IPS-20b (cell line): Measurements from ENCODE around the gene SNRNP27.

ENCODE experiments used
- H3K27ac ChIP-seq: one replicate; pipeline ENCODE4 v1.5.1; 2013; ENCODE audit warnings: low read length
- H3K27me3 ChIP-seq: 2 replicates; pipeline ENCODE4 v1.6.1; 2013; ENCODE audit warnings: mild to moderate bottlenecking, low read length, inconsistent platforms; ENCODE audit not compliant: insufficient read depth
- H3K36me3 ChIP-seq: 2 replicates; pipeline ENCODE4 v1.6.1; 2013; ENCODE audit warnings: low read depth, mild to moderate bottlenecking, inconsistent platforms, low read length, moderate library complexity; ENCODE audit not compliant: insufficient read depth
- H3K4me1 ChIP-seq: 2 replicates; pipeline ENCODE4 v1.6.1; 2013; ENCODE audit warnings: mild to moderate bottlenecking, control low read depth, inconsistent platforms, low read length, moderate library complexity; ENCODE audit not compliant: insufficient read depth
- H3K4me3 ChIP-seq: 2 replicates; pipeline ENCODE4 v1.5.1; 2013; ENCODE audit warnings: mild to moderate bottlenecking, low read length, inconsistent platforms
- H3K9ac ChIP-seq: 2 replicates; pipeline ENCODE4 v1.6.1; 2013; ENCODE audit warnings: low read depth, mild to moderate bottlenecking, inconsistent platforms, low read length, moderate library complexity
- H3K9me3 ChIP-seq: 2 replicates; pipeline ENCODE4 v1.6.1; 2013; ENCODE audit warnings: mild to moderate bottlenecking, low read depth, low read length, inconsistent platforms; ENCODE audit not compliant: insufficient read depth

SNRNP27 gene

GRCh38 chr2:69923116-69923515 lies 29.4 kb downstream of the SNRNP27 start:
- Histone ChIP-seq H3K27me3 (no peaks in the 10 kb centered on the region), H3K4me1 (no peaks in the 10 kb centered on the region), H3K9me3 (no peaks in the 10 kb centered on the region), H3K27ac (no peak overlapping the region), H3K9ac (no peak overlapping the region), H3K4me3 (no peak overlapping the region), H3K36me3 (no peaks in the 10 kb centered on the region; the same call in 1 of the 2 replicates)

GRCh38 chr2:69926849-69927515 lies 33.2 kb downstream of the SNRNP27 start:
- no peaks in the 10 kb centered on the region for H3K9me3 ChIP-seq
- H3K9ac ChIP-seq: no peak overlapping the region
- H3K36me3 ChIP-seq: no peaks in the 10 kb centered on the region; the same call in 1 of the 2 replicates
- H3K4me3 ChIP-seq: no peak overlapping the region
- H3K4me1 ChIP-seq: no peaks in the 10 kb centered on the region
- H3K27me3 ChIP-seq: no peaks in the 10 kb centered on the region
- H3K27ac ChIP-seq: no peak overlapping the region

- Histone ChIP-seq H3K27me3 (no peaks in the 10 kb centered on the region), H3K27ac (no peak overlapping the region), H3K4me3 (no peak overlapping the region), H3K9ac (no peak overlapping the region), H3K36me3 (no peaks in the 10 kb centered on the region), H3K9me3 (no peaks in the 10 kb centered on the region), H3K4me1 (peaks cover 4% of the 10 kb centered on the region; the same call in 1 of the 2 replicates)
Observed at GRCh38 chr2:69931832-69932595, 38.3 kb downstream of the SNRNP27 start.

- no peaks in the 10 kb centered on the region for H3K27me3 ChIP-seq
- no peak overlapping the region for H3K27ac ChIP-seq
- H3K9me3 ChIP-seq: no peaks in the 10 kb centered on the region
- no peak overlapping the region for H3K4me3 ChIP-seq
- peaks cover 4% of the 10 kb centered on the region; the same call in 1 of the 2 replicates for H3K4me1 ChIP-seq
- H3K9ac ChIP-seq: no peak overlapping the region
- no peaks in the 10 kb centered on the region for H3K36me3 ChIP-seq
Observed at GRCh38 chr2:69932596-69932922, 38.8 kb downstream of the SNRNP27 start.

- H3K27me3 ChIP-seq: no peaks in the 10 kb centered on the region
- no peak overlapping the region for H3K27ac ChIP-seq
- H3K36me3 ChIP-seq: peaks cover 3% of the 10 kb centered on the region; the same call in 1 of the 2 replicates
- H3K4me3 ChIP-seq: no peak overlapping the region
- H3K9ac ChIP-seq: no peak overlapping the region
- no peaks in the 10 kb centered on the region for H3K9me3 ChIP-seq
- peaks cover 4% of the 10 kb centered on the region; the same call in 1 of the 2 replicates for H3K4me1 ChIP-seq
Observed at GRCh38 chr2:69933254-69933828, 39.6 kb downstream of the SNRNP27 start.

GRCh38 chr2:69933839-69934613 lies 40.3 kb downstream of the SNRNP27 start:
- Histone ChIP-seq H3K36me3 (peaks cover 4% of the 10 kb centered on the region; the same call in 1 of the 2 replicates), H3K27me3 (no peaks in the 10 kb centered on the region), H3K27ac (no peak overlapping the region), H3K9ac (no peak overlapping the region), H3K4me1 (peaks cover 4% of the 10 kb centered on the region; the same call in 1 of the 2 replicates), H3K4me3 (no peak overlapping the region), H3K9me3 (no peaks in the 10 kb centered on the region)

- no peak overlapping the region for H3K27ac ChIP-seq
- no peak overlapping the region for H3K9ac ChIP-seq
- no peaks in the 10 kb centered on the region for H3K27me3 ChIP-seq
- no peaks in the 10 kb centered on the region for H3K9me3 ChIP-seq
- H3K4me3 ChIP-seq: no peak overlapping the region
- peaks cover 4% of the 10 kb centered on the region; the same call in 1 of the 2 replicates for H3K4me1 ChIP-seq
- peaks cover 4% of the 10 kb centered on the region; the same call in 1 of the 2 replicates for H3K36me3 ChIP-seq
Observed at GRCh38 chr2:69934614-69934908, 40.8 kb downstream of the SNRNP27 start.

- Histone ChIP-seq H3K27ac (no peak overlapping the region), H3K36me3 (peaks cover 4% of the 10 kb centered on the region; the same call in 1 of the 2 replicates), H3K9me3 (no peaks in the 10 kb centered on the region), H3K27me3 (no peaks in the 10 kb centered on the region), H3K9ac (no peak overlapping the region), H3K4me3 (no peak overlapping the region), H3K4me1 (peaks cover 4% of the 10 kb centered on the region)
Observed at GRCh38 chr2:69935011-69935410, 41.3 kb downstream of the SNRNP27 start.

GRCh38 chr2:69936906-69937305 lies 43.1 kb downstream of the SNRNP27 start:
- H3K27ac ChIP-seq: no peak overlapping the region

GRCh38 chr2:69937968-69938367 lies 44.2 kb downstream of the SNRNP27 start:
- Histone ChIP-seq H3K9me3 (no peaks in the 10 kb centered on the region), H3K36me3 (peaks cover 4% of the 10 kb centered on the region; the same call in 1 of the 2 replicates), H3K27ac (no peak overlapping the region)

More at GRCh38 chr2:69936906-69937305, 43.1 kb downstream of the SNRNP27 start:
- Histone ChIP-seq H3K4me1 (peaks cover 7% of the 10 kb centered on the region), H3K36me3 (peaks cover 4% of the 10 kb centered on the region; the same call in 1 of the 2 replicates), H3K4me3 (no peak overlapping the region), H3K9ac (no peak overlapping the region), H3K27me3 (no peaks in the 10 kb centered on the region), H3K9me3 (no peaks in the 10 kb centered on the region)

GRCh38 chr2:69939722-69940121 lies 46.0 kb downstream of the SNRNP27 start:
- H3K4me1 ChIP-seq: peaks cover 6% of the 10 kb centered on the region; the same call in 1 of the 2 replicates
- H3K36me3 ChIP-seq: peaks cover 4% of the 10 kb centered on the region; the same call in 1 of the 2 replicates
- H3K27ac ChIP-seq: no peak overlapping the region
- no peak overlapping the region for H3K4me3 ChIP-seq
- no peak overlapping the region for H3K9ac ChIP-seq
- no peaks in the 10 kb centered on the region for H3K27me3 ChIP-seq
- no peaks in the 10 kb centered on the region for H3K9me3 ChIP-seq

More at GRCh38 chr2:69937968-69938367, 44.2 kb downstream of the SNRNP27 start:
- Histone ChIP-seq H3K9ac (no peak overlapping the region), H3K4me1 (peaks cover 8% of the 10 kb centered on the region), H3K27me3 (no peaks in the 10 kb centered on the region), H3K4me3 (no peak overlapping the region)
